IPS-11a (cell line): ENCODE results near the gene DDIT3.
"Not testable (repeated sequence)": the region's sequence is repeated elsewhere in the genome, so short reads cannot be mapped to it uniquely, and the experiment has no call there.

Source experiments
- H3K4me3 ChIP-seq: one replicate; pipeline ENCODE4 v1.5.1; 2013; ENCODE audit warnings: low read depth, low read length, control low read depth

The DDIT3 gene, protein sequence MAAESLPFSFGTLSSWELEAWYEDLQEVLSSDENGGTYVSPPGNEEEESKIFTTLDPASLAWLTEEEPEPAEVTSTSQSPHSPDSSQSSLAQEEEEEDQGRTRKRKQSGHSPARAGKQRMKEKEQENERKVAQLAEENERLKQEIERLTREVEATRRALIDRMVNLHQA

GRCh38 chr12:57520053-57520818 is at the start of gene DDIT3:
Gene DDIT3 (minus strand): TSS chr12:57520514. CDS start chr12:57517406, 3,108 bp downstream.
- H3K4me3 ChIP-seq, result peak within 1 kb of the TSS; percentile 86

DNA sequence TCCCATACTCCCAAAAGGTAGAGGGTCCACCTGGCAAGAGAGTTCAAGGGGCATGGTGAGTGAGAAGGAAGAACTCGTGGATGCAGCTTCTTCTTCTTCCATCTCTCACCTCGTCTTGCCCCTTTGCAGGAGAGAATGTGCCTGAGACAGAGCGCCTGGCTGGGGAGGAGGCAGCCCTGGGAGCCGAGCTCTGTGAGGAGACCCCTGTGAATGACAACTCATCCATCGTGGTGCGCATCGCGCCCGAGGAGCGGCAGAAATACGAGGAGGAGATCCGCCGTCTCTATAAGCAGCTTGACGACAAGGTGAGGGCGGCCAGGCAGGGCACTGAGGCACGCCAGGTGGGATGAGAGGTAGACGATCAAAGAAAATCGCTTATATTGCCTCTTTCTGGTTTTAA is 49.5 kb upstream of the DDIT3 start:
- H3K4me3 ChIP-seq, result no peak overlapping the region

- no peak overlapping the region for H3K4me3 ChIP-seq
Observed at GRCh38 chr12:57568838-57569237, 48.5 kb upstream of the DDIT3 start.

DNA sequence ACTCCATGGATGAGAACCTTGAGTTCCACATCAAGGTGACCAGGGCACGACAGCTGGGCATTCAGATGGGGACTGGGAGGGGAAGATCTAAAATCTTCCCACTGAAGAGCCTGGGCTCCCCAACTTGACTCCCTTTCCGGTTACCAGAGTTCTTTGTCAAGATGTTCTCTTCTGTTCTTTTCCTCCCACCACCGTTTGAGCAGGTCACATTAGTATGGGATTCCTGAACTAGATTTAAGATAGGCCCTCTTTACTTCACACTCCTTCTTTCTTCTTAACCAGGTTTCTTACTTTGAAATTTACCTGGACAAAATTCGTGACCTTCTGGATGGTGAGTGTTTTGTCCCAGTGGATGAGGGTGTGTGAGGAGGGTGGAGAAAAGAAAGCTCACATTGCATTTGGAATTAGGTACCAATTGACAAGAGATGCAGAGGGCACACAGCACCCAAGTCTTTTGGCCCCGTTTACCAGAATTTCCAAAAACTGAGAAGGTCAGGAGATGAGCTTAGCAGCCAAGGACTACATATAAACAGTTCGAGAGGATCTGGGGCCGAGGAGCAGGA is 43.9 kb upstream of the DDIT3 start:
- H3K4me3 ChIP-seq, result no peak overlapping the region

DNA sequence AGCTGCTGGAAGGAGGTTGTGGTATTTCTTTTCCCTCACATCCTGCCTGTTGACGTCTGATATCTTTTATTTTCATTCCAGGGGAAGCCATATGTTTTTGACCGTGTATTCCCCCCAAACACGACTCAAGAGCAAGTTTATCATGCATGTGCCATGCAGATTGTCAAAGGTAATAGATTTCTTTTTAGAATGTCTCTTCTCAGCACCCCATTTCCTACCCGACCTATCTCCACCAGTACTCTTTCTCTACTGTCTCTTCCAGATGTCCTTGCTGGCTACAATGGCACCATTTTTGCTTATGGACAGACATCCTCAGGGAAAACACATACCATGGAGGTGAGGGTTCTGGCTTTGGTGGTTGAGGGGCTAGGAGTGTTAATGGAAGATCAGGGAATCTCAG is 43.0 kb upstream of the DDIT3 start:
- H3K4me3 ChIP-seq, result no peak overlapping the region

- H3K4me3 ChIP-seq, result not testable (repeated sequence)
Observed at GRCh38 chr12:57561117-57561516, 40.8 kb upstream of the DDIT3 start.

DNA sequence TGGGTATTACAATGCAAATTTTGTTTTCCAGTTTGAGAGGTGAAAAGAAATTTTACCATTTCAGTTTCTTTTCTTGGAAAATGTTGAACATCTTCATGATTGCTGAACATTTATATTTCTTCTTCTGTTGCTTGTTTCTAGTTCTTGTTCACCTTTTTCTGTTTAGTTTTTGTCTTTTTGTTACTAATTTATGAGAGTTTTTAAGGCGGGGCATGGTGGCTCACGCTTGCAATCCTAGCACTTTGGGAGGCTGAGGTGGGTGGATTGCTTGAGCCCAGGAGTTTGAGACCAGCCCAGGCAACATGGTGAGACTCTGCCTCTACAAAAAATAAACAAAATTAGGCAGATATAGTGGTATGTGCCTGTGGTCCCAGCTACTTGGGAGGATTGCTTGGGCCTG is 40.2 kb upstream of the DDIT3 start:
- no peak overlapping the region for H3K4me3 ChIP-seq

- H3K4me3 ChIP-seq, result no peak overlapping the region
Observed at GRCh38 chr12:57558864-57559263, 38.5 kb upstream of the DDIT3 start.

DNA sequence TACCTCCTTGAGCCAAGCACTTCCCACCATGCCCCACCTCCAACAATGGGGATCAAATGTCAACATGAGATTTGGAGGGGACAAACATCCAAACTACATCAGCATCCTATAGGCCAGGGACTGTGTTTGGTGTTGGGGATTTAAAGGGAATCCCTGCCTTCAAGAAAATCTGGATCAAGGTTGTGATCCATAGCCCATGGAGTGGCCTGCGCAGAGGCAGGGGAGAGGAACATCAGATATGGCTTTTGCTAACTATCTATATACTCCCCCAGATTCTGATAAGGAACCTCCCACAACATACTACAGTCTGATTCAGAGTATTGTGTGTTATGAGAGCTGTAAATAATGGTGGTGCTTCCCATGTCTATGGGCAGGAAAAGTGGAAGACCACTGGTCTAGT is 34.6 kb upstream of the DDIT3 start:
- H3K4me3 ChIP-seq, result no peak overlapping the region

DNA sequence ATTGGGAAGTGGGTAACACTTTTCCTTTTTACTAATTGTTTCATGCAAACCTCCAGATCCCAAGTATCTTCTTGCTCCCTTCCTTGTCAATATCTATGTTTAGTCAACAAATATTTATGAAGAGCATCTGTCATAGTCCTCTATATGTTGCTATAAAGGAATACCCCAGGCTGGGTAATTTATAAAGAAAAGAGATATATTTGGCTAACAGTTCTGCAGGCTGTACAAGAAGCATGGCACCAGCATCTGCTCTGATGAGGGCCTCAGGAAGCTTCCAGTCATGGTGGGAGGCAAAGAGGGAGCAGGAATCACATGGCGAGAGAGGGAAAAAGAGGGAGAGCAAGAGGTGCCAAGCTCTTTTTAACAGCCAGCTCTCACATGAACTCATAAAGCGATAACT is 34.1 kb upstream of the DDIT3 start:
- H3K4me3 ChIP-seq, result no peak overlapping the region

GRCh38 chr12:57553343-57554202 is 33.3 kb upstream of the DDIT3 start:
- H3K4me3 ChIP-seq, result no peak overlapping the region

DNA sequence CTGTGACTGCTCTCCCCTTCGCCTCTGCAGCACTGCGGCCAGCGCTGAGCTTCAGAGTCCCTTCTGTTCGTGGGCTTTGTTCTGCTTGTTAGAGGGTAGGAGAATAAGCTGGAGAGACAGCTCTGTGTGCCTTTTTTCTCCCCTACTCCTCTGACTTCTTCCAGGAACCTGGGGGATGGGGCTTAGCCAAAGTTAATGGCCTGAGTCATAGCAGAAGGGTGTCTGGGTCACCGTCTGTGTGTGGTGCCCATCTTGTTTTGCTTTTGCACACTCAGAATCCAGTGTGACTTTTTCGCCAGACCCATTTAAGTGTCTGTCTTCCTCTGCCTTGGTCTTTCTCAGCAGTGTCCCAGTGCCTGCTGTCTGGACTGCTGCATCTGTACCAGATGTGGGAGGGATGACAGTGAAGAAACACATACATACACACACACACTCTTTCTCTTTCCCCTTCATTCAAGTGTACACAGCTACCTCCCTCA is 32.6 kb upstream of the DDIT3 start:
- no peak overlapping the region for H3K4me3 ChIP-seq

DNA sequence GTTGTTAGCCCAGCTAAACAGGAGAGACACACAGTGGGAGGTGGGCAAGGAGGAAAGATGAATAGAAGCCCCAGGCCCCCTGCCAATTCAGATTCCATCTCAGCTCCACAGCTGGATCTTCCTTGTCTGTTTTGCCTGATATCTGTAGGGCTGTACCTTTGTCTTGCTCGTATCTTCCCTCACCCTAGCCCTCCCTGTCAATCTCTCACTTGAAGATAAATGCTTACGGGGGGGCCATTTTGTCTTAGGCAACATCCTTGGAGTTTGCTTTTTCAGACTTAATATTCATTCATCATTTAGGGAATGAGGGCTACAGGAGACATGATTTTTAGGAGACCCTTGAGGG is 32.0 kb upstream of the DDIT3 start:
- no peak overlapping the region for H3K4me3 ChIP-seq

DNA sequence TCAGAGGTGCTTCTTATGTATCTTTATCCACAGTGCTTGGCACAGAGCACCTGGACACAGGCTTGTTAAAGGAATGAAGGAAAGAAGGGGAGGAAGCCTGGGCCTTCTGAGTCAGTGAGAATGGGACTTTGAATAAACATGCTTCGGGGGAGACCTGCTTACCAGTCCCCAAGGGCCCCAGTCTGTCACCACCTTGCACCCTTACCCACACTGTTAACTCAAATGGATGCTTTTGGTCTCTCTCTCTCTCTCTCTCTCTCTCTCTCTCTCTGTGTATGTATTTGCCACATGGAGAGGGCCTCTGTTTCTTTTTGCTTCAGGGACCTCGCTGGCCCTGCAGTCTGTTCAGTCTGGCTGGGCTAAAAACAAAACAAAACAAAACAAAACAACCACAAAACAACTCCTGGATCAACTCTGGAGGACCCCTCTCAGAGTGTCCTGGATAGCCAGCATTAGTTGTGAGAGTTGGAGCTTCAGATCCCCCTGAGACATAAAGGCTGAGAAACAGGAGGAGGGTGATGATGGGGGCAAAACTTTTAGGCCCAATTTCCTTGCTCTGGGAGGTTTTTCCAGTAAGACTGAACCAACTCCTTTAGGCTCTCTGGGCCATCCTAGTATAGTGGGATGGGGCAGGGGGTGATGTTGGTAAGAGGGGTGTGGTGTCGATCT is 31.5 kb upstream of the DDIT3 start:
- no peak overlapping the region for H3K4me3 ChIP-seq

DNA sequence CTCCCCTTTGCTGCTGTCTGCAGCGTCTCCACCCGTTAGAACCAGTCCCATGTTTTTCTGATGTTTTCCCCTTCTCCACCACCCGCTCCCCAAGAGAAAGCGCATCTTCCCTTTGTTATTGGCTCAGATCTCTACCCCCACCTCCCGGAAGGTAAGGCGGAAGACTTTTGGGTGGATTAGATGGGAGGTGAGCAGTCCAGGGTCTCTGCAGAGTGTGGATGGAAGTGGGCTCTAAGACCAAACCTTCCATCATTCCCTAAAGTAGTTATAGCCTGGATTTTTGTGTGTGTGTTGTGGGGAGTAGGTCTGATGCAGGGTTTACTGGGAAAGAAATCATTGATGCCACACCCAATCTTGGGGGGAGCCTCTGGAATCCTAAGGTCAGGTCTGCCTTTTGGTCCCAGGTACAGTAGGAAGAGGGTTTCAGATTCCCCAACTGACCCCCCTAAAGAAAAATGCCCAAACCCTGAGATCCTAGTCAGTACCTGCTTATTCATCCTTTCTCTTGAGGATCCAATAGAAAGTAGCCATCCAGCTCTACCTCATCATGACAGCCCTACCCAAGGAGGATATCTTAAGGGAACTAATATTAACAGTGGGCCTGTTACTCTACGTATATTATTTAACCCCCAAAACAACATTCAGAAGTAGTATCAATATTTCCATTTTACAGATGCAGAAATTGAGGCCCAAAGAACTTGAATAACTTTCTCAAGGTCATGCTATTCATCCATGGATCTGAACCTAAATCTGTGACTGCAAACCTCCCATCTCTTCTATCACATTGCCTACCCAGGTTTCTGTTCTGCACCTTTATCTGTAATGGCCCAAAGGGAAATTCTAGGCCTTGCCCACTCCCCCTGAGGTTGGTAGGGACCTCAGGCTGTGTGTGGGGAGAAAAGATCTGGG is 30.6 kb upstream of the DDIT3 start:
- peak overlapping the region; percentile 88 for H3K4me3 ChIP-seq

GRCh38 chr12:57549909-57550640 is 29.8 kb upstream of the DDIT3 start, which contains the start of gene KIF5A:
Gene KIF5A (plus strand): TSS chr12:57550044. CDS start chr12:57550272, 228 bp downstream.
- peak within 1 kb of the TSS; percentile 88 for H3K4me3 ChIP-seq

DNA sequence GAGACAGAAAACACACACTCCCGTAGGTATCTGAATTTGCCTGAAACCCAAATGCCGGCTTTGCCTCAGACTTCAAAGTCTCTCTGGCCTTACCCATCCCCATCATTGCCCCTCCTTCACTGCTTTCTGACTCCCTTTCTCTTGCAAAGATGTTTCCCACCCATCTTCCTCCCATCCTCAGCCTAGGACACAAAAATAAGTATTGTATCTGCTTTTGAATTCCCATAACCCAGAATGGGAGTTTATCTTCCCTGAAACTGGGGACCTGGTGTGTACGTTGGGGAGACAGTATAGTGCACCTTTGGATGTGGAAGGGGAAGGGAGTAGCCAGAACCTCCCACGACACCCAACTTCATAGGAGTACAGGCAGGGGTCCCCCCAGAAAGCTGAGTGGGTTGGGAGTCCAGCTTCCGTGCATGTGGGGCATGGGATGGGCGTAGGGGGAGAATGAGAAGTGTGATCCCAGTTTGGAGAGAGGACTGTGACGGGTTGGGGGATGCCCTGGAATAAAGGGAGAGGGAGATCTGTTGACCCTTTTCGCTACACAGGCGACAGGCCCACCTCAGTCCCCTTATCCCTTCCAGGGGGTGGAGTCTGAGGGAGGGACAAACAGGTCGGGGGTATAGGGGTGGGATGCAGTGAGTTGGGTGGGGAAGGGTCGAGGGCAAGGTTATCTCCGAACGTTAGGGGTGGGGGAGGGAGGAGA is 29.0 kb upstream of the DDIT3 start:
- peak overlapping the region; percentile 88 for H3K4me3 ChIP-seq

GRCh38 chr12:57548488-57548887 is 28.2 kb upstream of the DDIT3 start:
- H3K4me3 ChIP-seq, result no peak overlapping the region

- no peak overlapping the region for H3K4me3 ChIP-seq
Observed at GRCh38 chr12:57548013-57548315, 27.6 kb upstream of the DDIT3 start.
